HepG2 (cell line): ENCODE measurements around the gene TRMT10C. TPM values are rescaled to one million over a fixed set of nuclear protein-coding genes. Genes with fewer than 3 reads are reported as not detected.
A peak's percentile ranks its signal among the peaks of the same experiment; 100 is the strongest.

Source experiments
- HIC2 ChIP-seq: sonication (generic); formaldehyde crosslinking; IDR thresholded peaks from 2 replicates; pipeline ENCODE4 v1.9.0; 2022; ENCODE audit warnings: low read depth, missing genetic modification reagents
- HNRNPLL ChIP-seq: fragments of 200-400 bp; formaldehyde crosslinking; IDR thresholded peaks from 2 replicates; pipeline ENCODE4 v1.6.1; 2017; ENCODE audit warnings: mild to moderate bottlenecking, low read depth, low read length; ENCODE audit not compliant: poor library complexity, severe bottlenecking
- KDM4B ChIP-seq: sonication (generic); formaldehyde crosslinking; IDR thresholded peaks from 2 replicates; pipeline ENCODE4 v1.4.0; 2020; ENCODE audit warnings: missing genetic modification reagents
- KDM6A ChIP-seq: IDR thresholded peaks from 2 replicates; pipeline ENCODE4 v1.6.1; 2016; ENCODE audit warnings: low read depth
- MIER3 ChIP-seq: IDR thresholded peaks from 2 replicates; pipeline ENCODE4 v1.6.1; 2016; ENCODE audit warnings: missing compliant biosample characterization, borderline replicate concordance
- MZF1 ChIP-seq: sonication (generic); formaldehyde crosslinking; IDR thresholded peaks from 2 replicates; pipeline ENCODE4 v1.8.1; 2023; ENCODE audit warnings: mild to moderate bottlenecking, missing genetic modification reagents, borderline replicate concordance
- PRPF4 ChIP-seq: fragments of 200-400 bp; formaldehyde crosslinking; IDR thresholded peaks from 2 replicates; pipeline ENCODE4 v1.6.1; 2016; ENCODE audit warnings: low read length, low read depth; ENCODE audit not compliant: poor library complexity, severe bottlenecking
- SOX13 ChIP-seq, 3 experiments: fragments of 450-650 bp in 1 of 3; sonication (generic) in 1 of 3; formaldehyde crosslinking in 1 of 3; IDR thresholded peaks in 2 of 3; conservative IDR thresholded peaks in 1 of 3; 2 replicates each; pipeline versions ENCODE4 v1.5.0 to v1.6.1; 2016 to 2020; ENCODE audit warnings: antibody characterized with exemption in 1 of 3, mild to moderate bottlenecking in 1 of 3, missing compliant biosample characterization in 1 of 3, missing genetic modification reagents in 1 of 3, moderate library complexity in 1 of 3
- TEAD3 ChIP-seq: optimal IDR thresholded peaks from 2 replicates; pipeline ENCODE3; 2016; ENCODE audit warnings: borderline replicate concordance
- THRA ChIP-seq: sonication (generic); formaldehyde crosslinking; IDR thresholded peaks from 2 replicates; pipeline ENCODE4 v1.4.0; 2020; ENCODE audit warnings: missing genetic modification reagents, borderline replicate concordance
- ZBTB10 ChIP-seq: sonication (generic); formaldehyde crosslinking; IDR thresholded peaks from 2 replicates; pipeline ENCODE4 v1.4.0; 2020; ENCODE audit warnings: missing genetic modification reagents, borderline replicate concordance
- ZBTB8A ChIP-seq: sonication (generic); formaldehyde crosslinking; IDR thresholded peaks from 2 replicates; pipeline ENCODE4 v1.4.0; 2020; ENCODE audit warnings: mild to moderate bottlenecking, low read depth, missing genetic modification reagents, borderline replicate concordance
- ZFP91 ChIP-seq: sonication (generic); formaldehyde crosslinking; IDR thresholded peaks from 2 replicates; pipeline ENCODE4 v1.9.0; 2022; ENCODE audit warnings: missing genetic modification reagents, mild to moderate bottlenecking, borderline replicate concordance
- ZNF33A ChIP-seq: sonication (generic); formaldehyde crosslinking; IDR thresholded peaks from 2 replicates; pipeline ENCODE4 v1.5.1; 2020; ENCODE audit warnings: missing genetic modification reagents, mild to moderate bottlenecking, moderate library complexity, borderline replicate concordance
- ZNF441 ChIP-seq: sonication (generic); formaldehyde crosslinking; IDR thresholded peaks from 2 replicates; pipeline ENCODE4 v1.7.0; 2021; ENCODE audit warnings: missing genetic modification reagents, borderline replicate concordance
- ZNF530 ChIP-seq: sonication (generic); formaldehyde crosslinking; IDR thresholded peaks from 2 replicates; pipeline ENCODE4 v1.5.0; 2020; ENCODE audit warnings: low read depth, mild to moderate bottlenecking, missing genetic modification reagents
- ZNF615 ChIP-seq: sonication (generic); formaldehyde crosslinking; IDR thresholded peaks from 2 replicates; pipeline ENCODE4 v1.5.0; 2020; ENCODE audit warnings: mild to moderate bottlenecking, missing genetic modification reagents, borderline replicate concordance
- ZNF737 ChIP-seq: sonication (generic); formaldehyde crosslinking; IDR thresholded peaks from 2 replicates; pipeline ENCODE4 v1.5.0; 2020; ENCODE audit warnings: missing genetic modification reagents, mild to moderate bottlenecking, borderline replicate concordance
- polyA plus RNA-seq, 8 experiments: library from polyadenylated mRNA; depleted of rRNA in 3 of 8; stranded (reverse) in 7 of 8; unstranded in 1 of 8; fragments of >200 nt; fragmentation: Illumina TruSeq in 4 of 8; extraction: Trizol in 4 of 8; gene quantifications; 2 replicates each; pipeline versions ENCODE4 v1.2.1 to v1.2.3, GENCODE V29; 2011 to 2016; ENCODE audit warnings: low read depth in 4 of 8, missing spikeins in 1 of 8, mixed read lengths in 1 of 8; ENCODE audit not compliant: insufficient read depth in 1 of 8
- total RNA-seq, 5 experiments: library from RNA; depleted of rRNA; stranded (reverse); fragments of >200 nt; fragmentation: Illumina TruSeq; extraction: Trizol; gene quantifications; 2 replicates each; pipeline ENCODE4 v1.2.3, GENCODE V29; 2016; ENCODE audit warnings: low read depth in 1 of 5

The TRMT10C gene
- total and polyA plus RNA-seq, 2 of the 13 experiments (the other 11 are each of a cell fraction or from before 2014, with no cell fraction given): 10.8 to 39.2 TPM

- TF ChIP-seq ZNF615 (CRISPR knock-in tag) (no peak), TEAD3 (CRISPR knock-in tag) (peak; percentile 97), HIC2 (CRISPR knock-in tag) (no peak), ZNF530 (no peak), MIER3 (CRISPR knock-in tag) (peak; percentile 78), HNRNPLL (peak; percentile 71), THRA (0 out of 2 replicates have a peak, but pooled peaks have one; percentile 3), ZFP91 (CRISPR knock-in tag) (peak; percentile 93), ZNF737 (CRISPR knock-in tag) (no peak), ZNF33A (no peak), PRPF4 (no peak), ZBTB8A (CRISPR knock-in tag) (no peak), ZNF441 (CRISPR knock-in tag) (peak; percentile 77), KDM4B (CRISPR knock-in tag) (no peak; the same call in 1 of the 2 replicates), SOX13 (IDR thresholded peaks at IDR 0.05) (no peak), SOX13 (CRISPR knock-in tag; conservative IDR thresholded peaks at IDR 0.05 in 1 of 2, IDR thresholded peaks at IDR 0.05 in 1 of 2) (peak in 1 of 2 experiments; percentile 14; a peak in 1 of 4 replicates), ZBTB10 (CRISPR knock-in tag) (no peak), KDM6A (CRISPR knock-in tag) (no peak), MZF1 (CRISPR knock-in tag) (no peak)
These were observed 12.1 kb downstream of the TRMT10C start, which contains the start of gene PCNP (continued) for GRCh38 chr3:101573449-101574387.
